Endothelial cell of umbilical vein (primary cell): ENCODE data around the gene SPRYD4. TPM values are rescaled to one million over a fixed set of nuclear protein-coding genes. Genes with fewer than 3 reads are reported as not detected.

Experiments
- BruUV-seq: library from RNA; stranded (reverse); fragments of 400-500 nt; replicated peaks from 2 replicates; lab custom pipeline; 2021; lab: Mats Ljungman, UMichigan
- CTCF ChIA-PET: fragments of 300-600, 350-600 bp; sonication (Branson Sonifier 250); formaldehyde crosslinking; loops from one replicate; lab custom pipeline; 2021; ENCODE audit warnings: antibody characterized with exemption, inconsistent platforms; lab: Charles Lee
- POLR2A ChIA-PET: fragments of 300-600, 350-600 bp; sonication (Branson Sonifier 250); formaldehyde crosslinking; loops from one replicate; lab custom pipeline; 2021; ENCODE audit warnings: antibody characterized with exemption, inconsistent platforms; lab: Charles Lee
- DNase-seq: peaks from one replicate; pipeline ENCODE4 v3.0.0-alpha.2; 2011; ENCODE audit warnings: low read depth, low spot score
- FAIRE-seq: peaks from 2 replicates; lab custom pipeline; 2011; peaks lifted over from hg19 to GRCh38; lab: Jason Lieb, UNC
- H2AFZ ChIP-seq: 2 replicates; pipeline ENCODE4 v1.6.0; 2012; ENCODE audit warnings: low read depth, low read length, control low read depth, inconsistent platforms
- H3K27ac ChIP-seq: 2 replicates; pipeline ENCODE4 v1.5.1; 2011; ENCODE audit warnings: low read depth, mild to moderate bottlenecking, control low read depth, low read length, moderate library complexity; ENCODE audit not compliant: insufficient read depth
- H3K27me3 ChIP-seq, 2 experiments: 2 replicates each; pipeline versions ENCODE4 v1.6.0 to v1.6.1; 2011; ENCODE audit warnings: low read length in 2 of 2, mixed read lengths in 1 of 2; ENCODE audit not compliant: control insufficient read depth in 2 of 2, insufficient read depth in 2 of 2
- H3K36me3 ChIP-seq, 2 experiments: 2 replicates in 1 of 2; 3 replicates in 1 of 2; pipeline ENCODE4 v1.5.1; 2011; ENCODE audit warnings: low read length in 2 of 2, mild to moderate bottlenecking in 1 of 2, moderate library complexity in 1 of 2; ENCODE audit not compliant: control insufficient read depth in 2 of 2, insufficient read depth in 2 of 2; ENCODE audit errors: extremely low read depth in 1 of 2
- H3K4me1 ChIP-seq: 3 replicates; pipeline ENCODE4 v1.5.1; 2011; ENCODE audit warnings: mild to moderate bottlenecking, low read length; ENCODE audit not compliant: control insufficient read depth, insufficient read depth; ENCODE audit errors: extremely low read depth
- H3K4me2 ChIP-seq: 2 replicates; pipeline ENCODE4 v1.6.1; 2011; ENCODE audit warnings: low read length, control low read depth, mixed read lengths; ENCODE audit not compliant: insufficient read depth
- H3K4me3 ChIP-seq, 3 experiments: fragments of 200-600 bp in 1 of 3; sonication (generic), shearing (Covaris generic) in 1 of 3; replicated peaks in 1 of 3; 2 replicates each; pipeline ENCODE4 v1.5.1; 2011 to 2016; ENCODE audit warnings: control low read depth in 3 of 3, low read length in 3 of 3, mild to moderate bottlenecking in 2 of 3, inconsistent platforms in 1 of 3, low read depth in 1 of 3, moderate library complexity in 1 of 3; ENCODE audit not compliant: insufficient read depth in 1 of 3
- H3K79me2 ChIP-seq: 2 replicates; pipeline ENCODE4 v1.6.0; 2012; ENCODE audit warnings: low read length, inconsistent platforms; ENCODE audit not compliant: control insufficient read depth, insufficient read depth
- H3K9ac ChIP-seq: replicated peaks from 2 replicates; pipeline ENCODE3; 2011; ENCODE audit warnings: low read length, control low read depth; ENCODE audit not compliant: insufficient read depth; ENCODE audit errors: extremely low read depth
- H3K9me1 ChIP-seq: replicated peaks from 3 replicates; pipeline ENCODE4 v1.6.0; 2011; ENCODE audit warnings: mild to moderate bottlenecking, low read length; ENCODE audit not compliant: control insufficient read depth, insufficient read depth; ENCODE audit errors: extremely low read depth
- H3K9me3 ChIP-seq: replicated peaks from 2 replicates; pipeline ENCODE4 v1.5.1; 2012; ENCODE audit warnings: low read length, inconsistent platforms; ENCODE audit not compliant: control insufficient read depth, insufficient read depth
- H4K20me1 ChIP-seq: replicated peaks from 2 replicates; pipeline ENCODE3; 2011; ENCODE audit warnings: mild to moderate bottlenecking, low read length; ENCODE audit not compliant: control insufficient read depth, insufficient read depth; ENCODE audit errors: extremely low read depth
- CTCF ChIP-seq, 2 donors: IDR thresholded peaks; 1 replicate in 1 of 2; 2 replicates in 1 of 2; pipeline ENCODE4 v1.5.1; 2011; ENCODE audit warnings: low read length in 2 of 2, mild to moderate bottlenecking in 2 of 2, moderate library complexity in 2 of 2, control low read depth in 1 of 2, inconsistent platforms in 1 of 2, low read depth in 1 of 2; ENCODE audit not compliant: insufficient read depth in 1 of 2; ENCODE audit errors: extremely low read depth in 1 of 2
- EZH2 ChIP-seq: IDR thresholded peaks from 2 replicates; pipeline ENCODE4 v1.6.1; 2012; ENCODE audit warnings: borderline replicate concordance, low read depth, mild to moderate bottlenecking, moderate library complexity, low read length, inconsistent platforms; ENCODE audit not compliant: severe bottlenecking
- FOS ChIP-seq: IDR thresholded peaks from 2 replicates; pipeline ENCODE4 v1.6.1; 2011; ENCODE audit warnings: mild to moderate bottlenecking, low read length, moderate library complexity, borderline replicate concordance; ENCODE audit not compliant: insufficient read depth
- GATA2 ChIP-seq: IDR thresholded peaks from 2 replicates; pipeline ENCODE4 v1.7.0; 2011; ENCODE audit warnings: low read depth, mild to moderate bottlenecking, moderate library complexity, mixed read lengths, low read length; ENCODE audit not compliant: insufficient read length, insufficient read depth
- JUN ChIP-seq: IDR thresholded peaks from 2 replicates; pipeline ENCODE4 v1.6.1; 2011; ENCODE audit warnings: borderline replicate concordance, low read depth; ENCODE audit not compliant: insufficient read length, insufficient read depth
- MAX ChIP-seq: IDR thresholded peaks from 2 replicates; pipeline ENCODE4 v1.6.1; 2011; ENCODE audit not compliant: insufficient read depth, insufficient read length
- MYC ChIP-seq: IDR thresholded peaks from one replicate; pipeline ENCODE4 v1.6.1; 2011; ENCODE audit warnings: mild to moderate bottlenecking, low read depth, low read length
- POLR2A ChIP-seq: IDR thresholded peaks from 2 replicates; pipeline ENCODE4 v1.6.1; 2012; ENCODE audit warnings: low read depth, mild to moderate bottlenecking, control low read depth, low read length
- POLR2AphosphoS5 ChIP-seq: IDR thresholded peaks from 2 replicates; pipeline ENCODE4 v1.6.1; 2012; ENCODE audit warnings: low read depth, mild to moderate bottlenecking, control low read depth, low read length, moderate library complexity; ENCODE audit not compliant: insufficient read depth
- dilution Hi-C: fragments of 300-500 bp; cut with MboI; formaldehyde crosslinking; loops from one replicate; pipeline ENCODE4 v1.15.0; 2019; ENCODE audit warnings: low sequenced_read_pairs; ENCODE audit not compliant: extremely low pct_ligation_motif_present
- intact Hi-C: fragments of 100-400 bp; cut with micrococcal nuclease; formaldehyde crosslinking; loops from one replicate; pipeline ENCODE4 v1.10.0; 2022
- polyA plus RNA-seq, 4 experiments: library from polyadenylated mRNA; depleted of rRNA in 3 of 4; stranded (reverse) in 3 of 4; unstranded in 1 of 4; fragments of >200 nt; gene quantifications; 2 replicates each; pipeline versions ENCODE4 v1.2.1 to v1.2.3, GENCODE V29; 2011 to 2012; ENCODE audit warnings: missing spikeins in 1 of 4
- total RNA-seq: library from RNA; stranded (reverse); gene quantifications from 2 replicates; pipeline ENCODE4 v1.2.3, GENCODE V29; 2021

The SPRYD4 gene
- total and polyA plus RNA-seq, 2 donors (not counting 3 experiments of a cell fraction or from before 2014, with no cell fraction given), result 3.4 to 4.0 TPM

- dilution Hi-C loops, result no loop called here
- CTCF ChIA-PET, result interaction anchor here (1.2 to 2.7 kb wide), 9 partner anchors 10 to 116 kb away, joined by 4 to 21 read pairs (median 6); no protein-coding TSS in a partner anchor
- Histone ChIP-seq H2AFZ (peak overlapping the region; percentile 37), H4K20me1 (no peaks in the 10 kb centered on the region), H3K36me3 (no peaks in the 10 kb centered on the region), H3K9me1 (no peaks in the 10 kb centered on the region), H3K27ac (peak overlapping the region; percentile 87), H3K4me1 (peaks cover 52% of the 10 kb centered on the region), H3K4me2 (peak overlapping the region; percentile 72), H3K9ac (peak overlapping the region; percentile 8), H3K4me3 (no peak overlapping the region), H3K27me3 (no peaks in the 10 kb centered on the region), H3K79me2 (peaks cover 37% of the 10 kb centered on the region), H3K9me3 (no peaks in the 10 kb centered on the region)
- intact Hi-C loops, result no loop called here
- FAIRE-seq (no peak), DNase-seq (peak; percentile 39)
- no peak for TF ChIP-seq FOS
- no peak for TF ChIP-seq CTCF (IDR thresholded peaks at IDR 0.05; ENCODE audit: extremely low read depth in 1 of 2, insufficient read depth in 1 of 2, low read depth in 1 of 2, low read length in 2 of 2)
- no peak for TF ChIP-seq POLR2A
- no peak for TF ChIP-seq MYC
- TF ChIP-seq JUN, result no peak
- TF ChIP-seq MAX, result no peak
- no peak for TF ChIP-seq EZH2
- no peak for TF ChIP-seq GATA2
- TF ChIP-seq POLR2AphosphoS5, result no peak
- POLR2A ChIA-PET, result no interaction called here
- no TSS peak for BruUV-seq
These were observed 52.1 kb downstream of the SPRYD4 start for GRCh38 chr12:56520506-56520905.
